HEK293T (cell line): ENCODE data around the gene AXDND1.
A peak's percentile ranks its signal among the peaks of the same experiment; 100 is the strongest.

Experiments
- ARNT ChIP-seq: fragments of 450-650 bp; IDR thresholded peaks from 2 replicates; pipeline ENCODE4 v1.6.1; 2017; ENCODE audit warnings: mild to moderate bottlenecking
- ELF4 ChIP-seq: fragments of 450-650 bp; IDR thresholded peaks from 2 replicates; pipeline ENCODE4 v1.6.1; 2017; ENCODE audit warnings: antibody characterized with exemption
- FOXA1 ChIP-seq: fragments of 450-650 bp; IDR thresholded peaks from 2 replicates; pipeline ENCODE4 v1.6.1; 2016; ENCODE audit warnings: mild to moderate bottlenecking
- FOXK2 ChIP-seq: fragments of 450-650 bp; IDR thresholded peaks from 2 replicates; pipeline ENCODE4 v1.6.1; 2016; ENCODE audit warnings: mild to moderate bottlenecking
- FOXM1 ChIP-seq: fragments of 450-650 bp; IDR thresholded peaks from 2 replicates; pipeline ENCODE4 v1.6.1; 2017; ENCODE audit warnings: mild to moderate bottlenecking, borderline replicate concordance
- L3MBTL2 ChIP-seq: fragments of 450-650 bp; conservative IDR thresholded peaks from 2 replicates; pipeline ENCODE4 v1.6.1; 2016; ENCODE audit warnings: mild to moderate bottlenecking
- NFRKB ChIP-seq: fragments of 450-650 bp; IDR thresholded peaks from 2 replicates; pipeline ENCODE4 v1.6.1; 2016; ENCODE audit warnings: mild to moderate bottlenecking, moderate library complexity
- SP1 ChIP-seq: fragments of 450-650 bp; IDR thresholded peaks from 2 replicates; pipeline ENCODE4 v1.6.1; 2017
- SUZ12 ChIP-seq: fragments of 450-650 bp; IDR thresholded peaks from 2 replicates; pipeline ENCODE4 v1.6.1; 2016; ENCODE audit warnings: mild to moderate bottlenecking
- TARDBP ChIP-seq: fragments of 450-650 bp; IDR thresholded peaks from 2 replicates; pipeline ENCODE4 v1.6.1; 2016
- TF ChIP-seq, protein P1 (sequence below): fragments of 450-650 bp; IDR thresholded peaks from 2 replicates; pipeline ENCODE4 v1.6.1; 2016

DNA sequence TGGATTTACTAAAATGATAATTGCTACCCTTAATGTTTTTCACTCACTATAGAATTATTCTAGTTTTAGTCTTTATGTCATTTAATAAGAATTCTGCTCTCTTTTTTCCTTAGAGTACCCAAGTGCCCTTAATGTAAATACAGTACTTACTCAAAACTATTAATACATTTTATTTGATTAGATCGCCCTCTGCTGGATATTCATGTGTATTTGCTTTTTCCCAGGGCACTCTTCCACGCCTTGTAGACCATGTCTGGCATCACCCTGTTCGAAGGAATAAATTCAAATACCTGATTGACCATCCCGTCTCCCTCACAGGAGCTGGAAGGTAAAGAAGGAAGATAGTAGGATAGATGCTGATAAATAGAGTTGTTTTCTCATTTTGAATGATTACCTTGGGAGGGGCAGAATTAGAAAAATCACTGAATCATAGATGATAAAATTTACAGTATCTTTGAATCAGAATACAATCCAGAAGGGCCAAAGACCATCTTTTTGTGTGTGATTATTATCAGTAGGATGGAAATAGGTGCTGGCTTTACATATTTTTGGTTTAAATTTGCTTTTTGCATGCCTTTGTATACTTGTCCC lies 4.1 kb downstream of the AXDND1 start:
- TF ChIP-seq, protein P1, sequence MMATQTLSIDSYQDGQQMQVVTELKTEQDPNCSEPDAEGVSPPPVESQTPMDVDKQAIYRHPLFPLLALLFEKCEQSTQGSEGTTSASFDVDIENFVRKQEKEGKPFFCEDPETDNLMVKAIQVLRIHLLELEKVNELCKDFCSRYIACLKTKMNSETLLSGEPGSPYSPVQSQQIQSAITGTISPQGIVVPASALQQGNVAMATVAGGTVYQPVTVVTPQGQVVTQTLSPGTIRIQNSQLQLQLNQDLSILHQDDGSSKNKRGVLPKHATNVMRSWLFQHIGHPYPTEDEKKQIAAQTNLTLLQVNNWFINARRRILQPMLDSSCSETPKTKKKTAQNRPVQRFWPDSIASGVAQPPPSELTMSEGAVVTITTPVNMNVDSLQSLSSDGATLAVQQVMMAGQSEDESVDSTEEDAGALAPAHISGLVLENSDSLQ: no peak
- TF ChIP-seq ARNT (no peak), SUZ12 (no peak), L3MBTL2 (peak; percentile 18; the same call in 1 of the 2 replicates), NFRKB (no peak), FOXK2 (no peak), FOXA1 (no peak), ELF4 (no peak), SP1 (no peak), FOXM1 (no peak), TARDBP (no peak)
